ENCODE results near the gene SEMA6A.

- TF ChIP-seq, protein P1, sequence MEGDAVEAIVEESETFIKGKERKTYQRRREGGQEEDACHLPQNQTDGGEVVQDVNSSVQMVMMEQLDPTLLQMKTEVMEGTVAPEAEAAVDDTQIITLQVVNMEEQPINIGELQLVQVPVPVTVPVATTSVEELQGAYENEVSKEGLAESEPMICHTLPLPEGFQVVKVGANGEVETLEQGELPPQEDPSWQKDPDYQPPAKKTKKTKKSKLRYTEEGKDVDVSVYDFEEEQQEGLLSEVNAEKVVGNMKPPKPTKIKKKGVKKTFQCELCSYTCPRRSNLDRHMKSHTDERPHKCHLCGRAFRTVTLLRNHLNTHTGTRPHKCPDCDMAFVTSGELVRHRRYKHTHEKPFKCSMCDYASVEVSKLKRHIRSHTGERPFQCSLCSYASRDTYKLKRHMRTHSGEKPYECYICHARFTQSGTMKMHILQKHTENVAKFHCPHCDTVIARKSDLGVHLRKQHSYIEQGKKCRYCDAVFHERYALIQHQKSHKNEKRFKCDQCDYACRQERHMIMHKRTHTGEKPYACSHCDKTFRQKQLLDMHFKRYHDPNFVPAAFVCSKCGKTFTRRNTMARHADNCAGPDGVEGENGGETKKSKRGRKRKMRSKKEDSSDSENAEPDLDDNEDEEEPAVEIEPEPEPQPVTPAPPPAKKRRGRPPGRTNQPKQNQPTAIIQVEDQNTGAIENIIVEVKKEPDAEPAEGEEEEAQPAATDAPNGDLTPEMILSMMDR (IDR thresholded peaks at IDR 0.05) = no peak
- TF ChIP-seq POLR2A (IDR thresholded peaks at IDR 0.05) (no peak), EP300 (IDR thresholded peaks at IDR 0.05) (no peak), POLR2AphosphoS5 (IDR thresholded peaks at IDR 0.05) (no peak)
Measured at GRCh38 chr5:116524966-116525365, 49.7 kb downstream of the SEMA6A start.

Data from sigmoid colon (tissue), 4 donors.